PC-9 (cell line): Measurements from ENCODE around the gene IMP3. TPM values are rescaled to one million over a fixed set of nuclear protein-coding genes. Genes with fewer than 3 reads are reported as not detected.

ENCODE experiments used
- BruUV-seq: library from RNA; stranded (reverse); fragments of 400-500 nt; replicated peaks from 2 replicates; lab custom pipeline; 2021; lab: Mats Ljungman, UMichigan
- CTCF ChIA-PET: fragments of 300-600 bp; sonication (Branson Sonifier 250); formaldehyde crosslinking; loops from one replicate; lab custom pipeline; 2022; ENCODE audit warnings: antibody characterized with exemption; lab: Charles Lee
- POLR2A ChIA-PET: fragments of 300-600 bp; sonication (Branson Sonifier 250); formaldehyde crosslinking; loops from one replicate; lab custom pipeline; 2022; ENCODE audit warnings: antibody characterized with exemption; ENCODE audit not compliant: unreplicated experiment; lab: Charles Lee
- DNase-seq, 2 experiments: peaks; one replicate each; pipeline versions ENCODE4 v3.0.0 to v3.0.0-alpha.2; 2015 to 2022; ENCODE audit warnings: mixed read lengths in 1 of 2
- H2AFZ ChIP-seq: fragments of 200-600 bp; sonication (generic); 2 replicates; pipeline ENCODE4 v1.8.1; 2017; ENCODE audit warnings: antibody characterized with exemption
- H3F3A ChIP-seq: fragments of 200-600 bp; sonication (generic); 2 replicates; pipeline ENCODE4 v1.8.1; 2017; ENCODE audit warnings: antibody characterized with exemption, mild to moderate bottlenecking, low read depth; ENCODE audit not compliant: insufficient read depth
- H3K27ac ChIP-seq: fragments of 200-600 bp; sonication (generic); 2 replicates; pipeline ENCODE4 v1.6.1; 2016; ENCODE audit warnings: mixed run types
- H3K27me3 ChIP-seq: fragments of 200-600 bp; sonication (generic); 2 replicates; pipeline ENCODE4 v1.6.1; 2016; ENCODE audit warnings: low read depth, mixed run types; ENCODE audit not compliant: insufficient read depth
- H3K36me3 ChIP-seq: fragments of 200-600 bp; sonication (generic); 2 replicates; pipeline ENCODE4 v1.6.1; 2016; ENCODE audit warnings: low read depth, mixed run types
- H3K4me1 ChIP-seq: fragments of 200-600 bp; sonication (generic); replicated peaks from 2 replicates; pipeline ENCODE4 v1.6.1; 2016; ENCODE audit warnings: mixed run types; ENCODE audit not compliant: insufficient read depth
- H3K4me2 ChIP-seq: fragments of 200-600 bp; sonication (generic); 2 replicates; pipeline ENCODE4 v1.6.1; 2017; ENCODE audit warnings: mixed run types
- H3K4me3 ChIP-seq: fragments of 200-600 bp; sonication (generic); 2 replicates; pipeline ENCODE4 v1.6.1; 2016; ENCODE audit warnings: mixed run types
- H3K79me2 ChIP-seq: fragments of 200-600 bp; sonication (generic); 2 replicates; pipeline ENCODE4 v1.6.1; 2017; ENCODE audit warnings: low read depth, mixed run types
- H3K9me2 ChIP-seq: fragments of 200-600 bp; sonication (generic); 2 replicates; pipeline ENCODE4 v1.8.1; 2017; ENCODE audit warnings: mild to moderate bottlenecking; ENCODE audit not compliant: insufficient read depth
- H3K9me3 ChIP-seq: fragments of 200-600 bp; sonication (generic); 2 replicates; pipeline ENCODE4 v1.8.1; 2016; ENCODE audit warnings: low read depth; ENCODE audit not compliant: insufficient read depth
- H4K20me1 ChIP-seq: fragments of 200-600 bp; sonication (generic); 2 replicates; pipeline ENCODE4 v1.8.1; 2017; ENCODE audit not compliant: insufficient read depth
- EZH2 ChIP-seq: fragments of 200-600 bp; sonication (generic); IDR thresholded peaks from 2 replicates; pipeline ENCODE4 v1.8.0; 2017; ENCODE audit warnings: antibody characterized with exemption, low read depth
- intact Hi-C: fragments of 100-400 bp; cut with micrococcal nuclease; formaldehyde crosslinking; loops from one replicate; pipeline ENCODE4 v1.10.0; 2022; ENCODE audit not compliant: unreplicated experiment
- total RNA-seq: library from RNA; stranded (reverse); gene quantifications from 2 replicates; pipeline ENCODE4 v1.2.3, GENCODE V29; 2021
- TF ChIP-seq, protein P1 (sequence below): fragments of 200-600 bp; sonication (generic); conservative IDR thresholded peaks from 2 replicates; pipeline ENCODE4 v1.6.1; 2017; ENCODE audit warnings: mixed run types, antibody characterized with exemption, mild to moderate bottlenecking, moderate library complexity

Gene IMP3
- total RNA-seq, 1 experiment from 2014 or later = 53.0 TPM

DNA sequence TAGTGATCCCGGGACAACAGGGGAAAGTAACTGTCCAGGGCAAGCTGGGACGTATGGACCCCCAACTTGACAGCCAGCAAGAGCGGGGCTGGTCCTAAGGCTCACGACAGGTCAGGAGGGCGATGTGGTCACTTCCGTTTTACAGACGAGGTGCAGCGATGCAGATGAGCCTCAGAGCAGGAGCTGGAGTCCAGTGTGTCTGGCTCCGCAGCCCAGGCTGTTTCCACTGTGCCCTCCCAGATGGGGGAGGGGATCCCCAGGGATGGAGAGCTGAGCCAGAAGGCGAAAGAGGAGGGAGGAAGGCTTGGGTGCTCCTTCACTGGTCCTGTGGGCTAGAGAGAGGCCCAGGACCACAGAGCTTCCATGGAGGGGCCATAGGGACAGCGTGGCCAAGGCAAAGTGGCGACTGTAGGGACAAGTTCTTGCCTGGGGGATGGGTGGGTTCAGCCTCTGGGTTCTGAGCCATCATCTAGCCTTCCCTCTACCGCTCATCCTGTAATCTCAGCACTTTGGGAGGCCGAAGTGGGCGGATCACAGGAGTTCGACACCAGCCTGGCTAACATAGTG, 13.4 kb upstream of the IMP3 start:
- Histone ChIP-seq H3K27ac (no peak overlapping the region), H3K27me3 (no peaks in the 10 kb centered on the region), H3K9me2 (no peaks in the 10 kb centered on the region), H3K36me3 (0 out of 2 replicates have a peak, but pooled peaks cover 7% of the 10 kb centered on the region), H2AFZ (no peak overlapping the region), H3K9me3 (no peaks in the 10 kb centered on the region), H3K4me2 (0 out of 2 replicates have a peak overlapping the region, but pooled peaks have one; percentile 96), H3K4me1 (peaks cover 61% of the 10 kb centered on the region), H3K79me2 (peaks cover 78% of the 10 kb centered on the region), H4K20me1 (peaks cover 30% of the 10 kb centered on the region), H3F3A (peaks cover 14% of the 10 kb centered on the region), H3K4me3 (no peak overlapping the region)
- POLR2A ChIA-PET = no interaction called here
- no peak for DNase-seq
- intact Hi-C loops = no loop called here
- TF ChIP-seq, protein P1, sequence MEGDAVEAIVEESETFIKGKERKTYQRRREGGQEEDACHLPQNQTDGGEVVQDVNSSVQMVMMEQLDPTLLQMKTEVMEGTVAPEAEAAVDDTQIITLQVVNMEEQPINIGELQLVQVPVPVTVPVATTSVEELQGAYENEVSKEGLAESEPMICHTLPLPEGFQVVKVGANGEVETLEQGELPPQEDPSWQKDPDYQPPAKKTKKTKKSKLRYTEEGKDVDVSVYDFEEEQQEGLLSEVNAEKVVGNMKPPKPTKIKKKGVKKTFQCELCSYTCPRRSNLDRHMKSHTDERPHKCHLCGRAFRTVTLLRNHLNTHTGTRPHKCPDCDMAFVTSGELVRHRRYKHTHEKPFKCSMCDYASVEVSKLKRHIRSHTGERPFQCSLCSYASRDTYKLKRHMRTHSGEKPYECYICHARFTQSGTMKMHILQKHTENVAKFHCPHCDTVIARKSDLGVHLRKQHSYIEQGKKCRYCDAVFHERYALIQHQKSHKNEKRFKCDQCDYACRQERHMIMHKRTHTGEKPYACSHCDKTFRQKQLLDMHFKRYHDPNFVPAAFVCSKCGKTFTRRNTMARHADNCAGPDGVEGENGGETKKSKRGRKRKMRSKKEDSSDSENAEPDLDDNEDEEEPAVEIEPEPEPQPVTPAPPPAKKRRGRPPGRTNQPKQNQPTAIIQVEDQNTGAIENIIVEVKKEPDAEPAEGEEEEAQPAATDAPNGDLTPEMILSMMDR = no peak
- no peak for TF ChIP-seq EZH2
- BruUV-seq = no TSS peak
- CTCF ChIA-PET = no interaction called here

DNA sequence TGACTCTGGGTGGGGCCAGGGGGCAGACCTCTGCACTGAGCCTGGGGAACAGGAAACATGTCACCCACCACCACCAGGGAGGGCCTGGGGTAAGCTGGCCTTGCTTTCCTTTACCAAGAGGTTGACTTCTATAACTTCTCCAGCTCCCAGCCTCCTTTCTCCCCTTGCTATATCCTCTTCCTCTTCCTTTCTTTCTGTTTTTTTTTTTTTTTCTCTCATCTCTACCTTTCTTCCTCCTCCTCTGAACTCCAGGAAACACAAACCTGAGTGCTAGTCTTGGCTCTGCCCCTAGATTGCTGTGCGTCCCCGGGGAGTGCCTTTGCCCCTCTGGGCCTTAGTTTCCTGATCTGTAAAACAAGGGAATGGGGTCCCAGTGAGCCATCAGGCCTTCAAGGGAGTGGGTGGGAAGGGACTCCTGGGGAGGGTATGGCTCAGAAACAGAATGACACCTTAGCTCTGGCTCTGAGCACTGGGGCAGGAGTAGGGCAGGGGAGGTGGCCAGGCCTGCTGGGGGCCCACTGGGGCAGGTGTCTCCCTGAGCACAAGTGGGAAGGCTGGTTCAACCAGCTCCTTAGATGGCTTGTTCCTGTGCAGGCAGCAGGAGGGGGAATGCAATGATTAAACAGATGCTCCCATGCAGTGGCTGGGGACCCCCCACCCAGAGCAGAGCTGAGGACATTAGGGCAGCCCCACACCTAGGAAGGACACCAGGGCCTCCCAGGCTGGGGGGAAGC, 12.0 kb upstream of the IMP3 start:
- Histone ChIP-seq H3K4me3 (peak overlapping the region; percentile 52), H2AFZ (no peak overlapping the region), H4K20me1 (peaks cover 30% of the 10 kb centered on the region), H3K27me3 (no peaks in the 10 kb centered on the region), H3K27ac (peak overlapping the region; percentile 55; the same call in 1 of the 2 replicates), H3K4me1 (peaks cover 61% of the 10 kb centered on the region), H3F3A (peaks cover 22% of the 10 kb centered on the region), H3K9me2 (no peaks in the 10 kb centered on the region), H3K9me3 (no peaks in the 10 kb centered on the region), H3K4me2 (peak overlapping the region; percentile 96), H3K36me3 (0 out of 2 replicates have a peak, but pooled peaks cover 7% of the 10 kb centered on the region), H3K79me2 (peaks cover 87% of the 10 kb centered on the region)
- POLR2A ChIA-PET = interaction anchor here (0.6 to 0.7 kb wide), 3 partner anchors 13 to 787 kb away, joined by 3 to 40 read pairs (median 6); no protein-coding TSS in a partner anchor
- CTCF ChIA-PET = interaction anchor here (0.6 to 1.3 kb wide), 4 partner anchors 29 to 284 kb away, joined by 3 to 17 read pairs (median 6); partner anchors contain the start of gene PTPN9
- no TSS peak for BruUV-seq
- intact Hi-C loops = loop anchor here (1.0 kb wide), 1 partner anchor 9 kb away; no protein-coding TSS in a partner anchor
- DNase-seq = no peak
- TF ChIP-seq, protein P1 = no peak
- no peak for TF ChIP-seq EZH2
